Measurements from ENCODE around the gene GNAT2.

DNA sequence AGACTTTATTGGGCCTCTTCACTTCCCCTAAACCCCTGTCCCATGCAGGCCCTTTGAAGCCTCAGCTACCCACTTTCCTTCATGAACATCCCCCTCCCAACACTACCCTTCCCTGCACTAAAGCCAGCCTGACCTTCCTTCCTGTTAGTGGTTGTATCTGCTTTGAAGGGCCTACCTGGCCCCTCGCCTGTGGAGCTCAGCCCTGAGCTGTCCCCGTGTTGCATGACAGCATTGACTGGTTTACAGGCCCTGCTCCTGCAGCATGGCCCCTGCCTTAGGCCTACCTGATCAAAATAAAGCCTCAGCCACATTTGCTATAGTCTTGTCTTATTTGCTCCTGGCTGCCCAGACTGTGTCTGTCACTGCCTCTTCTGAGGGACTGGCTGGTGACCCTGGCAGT is 42.0 kb upstream of the GNAT2 start:
- TF ChIP-seq, protein P1, sequence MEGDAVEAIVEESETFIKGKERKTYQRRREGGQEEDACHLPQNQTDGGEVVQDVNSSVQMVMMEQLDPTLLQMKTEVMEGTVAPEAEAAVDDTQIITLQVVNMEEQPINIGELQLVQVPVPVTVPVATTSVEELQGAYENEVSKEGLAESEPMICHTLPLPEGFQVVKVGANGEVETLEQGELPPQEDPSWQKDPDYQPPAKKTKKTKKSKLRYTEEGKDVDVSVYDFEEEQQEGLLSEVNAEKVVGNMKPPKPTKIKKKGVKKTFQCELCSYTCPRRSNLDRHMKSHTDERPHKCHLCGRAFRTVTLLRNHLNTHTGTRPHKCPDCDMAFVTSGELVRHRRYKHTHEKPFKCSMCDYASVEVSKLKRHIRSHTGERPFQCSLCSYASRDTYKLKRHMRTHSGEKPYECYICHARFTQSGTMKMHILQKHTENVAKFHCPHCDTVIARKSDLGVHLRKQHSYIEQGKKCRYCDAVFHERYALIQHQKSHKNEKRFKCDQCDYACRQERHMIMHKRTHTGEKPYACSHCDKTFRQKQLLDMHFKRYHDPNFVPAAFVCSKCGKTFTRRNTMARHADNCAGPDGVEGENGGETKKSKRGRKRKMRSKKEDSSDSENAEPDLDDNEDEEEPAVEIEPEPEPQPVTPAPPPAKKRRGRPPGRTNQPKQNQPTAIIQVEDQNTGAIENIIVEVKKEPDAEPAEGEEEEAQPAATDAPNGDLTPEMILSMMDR (IDR thresholded peaks at IDR 0.05): no peak
- no peak for TF ChIP-seq POLR2AphosphoS5 (IDR thresholded peaks at IDR 0.05)

Measured in upper lobe of left lung (tissue), 4 donors.